HG03442 (cell line): ENCODE measurements around the gene MYOCD.

Experiments
- ATAC-seq: cut with Tn5 transposase; IDR thresholded peaks from one replicate; pipeline ENCODE4 v1.9.1; 2021; ENCODE audit warnings: mild to moderate bottlenecking, moderate library complexity; ENCODE audit not compliant: unreplicated experiment

MYOCD gene

DNA sequence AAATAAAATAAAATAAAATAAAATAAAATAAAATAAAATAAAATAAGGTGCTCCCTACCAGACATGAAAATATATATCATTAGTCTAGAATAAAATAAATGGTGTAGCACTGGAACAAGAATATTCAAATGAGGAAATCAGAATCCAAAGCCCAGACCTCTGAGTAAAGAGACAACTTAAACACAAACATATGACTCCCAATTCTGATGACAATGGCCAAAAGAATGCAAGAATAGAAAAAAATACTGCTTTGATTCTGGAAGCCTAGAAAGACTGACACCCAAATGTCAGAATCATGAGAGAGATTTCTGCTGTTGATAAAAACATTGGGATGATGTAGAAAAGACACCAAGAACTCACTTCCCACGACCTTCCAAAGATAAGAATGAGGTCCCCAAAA lies 27.9 kb downstream of the MYOCD start:
- ATAC-seq: no peak

DNA sequence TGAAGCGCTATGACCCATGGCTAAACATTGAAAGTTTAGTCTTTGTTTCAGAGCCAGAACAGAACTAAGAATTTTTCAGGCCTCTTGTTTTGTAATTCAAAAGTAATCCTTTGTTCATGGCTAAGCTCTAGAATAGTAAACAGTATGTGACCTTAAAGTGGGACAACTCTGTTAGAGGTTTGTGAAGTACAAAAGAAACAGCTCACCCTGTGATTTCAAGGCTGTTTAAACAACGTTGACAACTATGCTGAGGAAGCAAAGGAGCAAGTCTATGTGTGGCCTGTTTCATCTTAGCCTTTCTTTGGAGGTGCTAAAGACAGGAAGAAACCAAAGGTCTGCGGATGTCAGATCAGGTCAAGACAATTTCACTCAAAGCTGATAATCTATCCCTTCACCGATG lies 40.4 kb downstream of the MYOCD start:
- ATAC-seq: no peak

DNA sequence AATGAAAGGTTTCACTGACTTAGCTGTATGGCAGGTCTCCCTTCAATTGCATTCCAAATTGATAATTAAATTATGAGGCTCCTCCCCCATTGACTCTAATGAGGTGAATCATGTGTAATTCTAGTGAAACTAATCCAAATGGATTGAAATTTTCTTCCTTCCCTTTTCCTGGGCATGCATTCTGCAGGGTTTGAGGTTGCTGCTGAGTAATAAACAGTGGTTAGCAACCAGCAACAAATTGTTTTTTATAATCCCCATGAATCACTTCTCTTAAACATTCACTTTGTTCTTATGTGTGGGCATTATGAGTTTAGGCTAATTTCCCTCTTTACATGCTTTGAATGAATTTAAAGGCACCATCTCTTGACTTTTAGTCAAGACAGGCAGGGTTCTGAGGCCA lies 43.4 kb downstream of the MYOCD start:
- ATAC-seq: no peak

DNA sequence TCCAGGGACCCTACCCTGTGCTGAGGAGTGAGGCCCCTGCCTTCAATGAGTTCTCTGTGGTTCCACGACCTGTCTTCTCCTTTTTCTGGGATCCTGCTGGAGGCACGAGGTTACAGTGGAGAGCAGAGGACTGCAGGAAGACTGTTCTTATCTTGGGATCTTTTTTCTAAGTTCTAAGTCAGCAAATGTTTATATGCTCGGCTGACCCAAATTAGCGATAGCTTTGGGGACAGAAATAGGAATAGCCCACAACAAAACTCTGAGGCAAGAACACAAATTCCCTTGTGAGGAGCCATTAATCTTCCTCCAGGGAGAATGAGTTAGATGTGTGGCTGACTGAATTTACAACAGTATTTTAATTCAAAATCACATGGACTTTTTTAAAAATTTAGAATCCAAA lies 46.7 kb downstream of the MYOCD start:
- ATAC-seq: no peak

DNA sequence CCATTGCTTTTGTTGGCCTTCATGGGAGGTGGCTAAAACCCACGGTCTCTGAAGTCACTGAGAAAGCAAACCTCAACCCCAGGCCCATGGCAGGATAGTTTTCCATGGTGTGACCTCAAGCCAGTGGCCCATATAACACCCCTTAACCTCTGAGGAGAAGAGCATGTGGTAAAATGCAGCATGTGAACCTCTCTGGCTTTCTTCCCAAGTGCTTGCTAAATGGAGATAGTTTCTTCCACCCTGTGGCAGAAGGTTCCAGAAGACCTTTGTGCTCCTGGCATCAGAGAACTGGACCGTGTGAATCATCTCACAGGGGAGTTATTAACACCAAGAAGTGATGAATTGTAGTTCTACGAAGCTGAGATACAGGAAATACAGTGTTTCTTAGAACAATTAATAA lies 47.3 kb downstream of the MYOCD start:
- ATAC-seq: no peak

DNA sequence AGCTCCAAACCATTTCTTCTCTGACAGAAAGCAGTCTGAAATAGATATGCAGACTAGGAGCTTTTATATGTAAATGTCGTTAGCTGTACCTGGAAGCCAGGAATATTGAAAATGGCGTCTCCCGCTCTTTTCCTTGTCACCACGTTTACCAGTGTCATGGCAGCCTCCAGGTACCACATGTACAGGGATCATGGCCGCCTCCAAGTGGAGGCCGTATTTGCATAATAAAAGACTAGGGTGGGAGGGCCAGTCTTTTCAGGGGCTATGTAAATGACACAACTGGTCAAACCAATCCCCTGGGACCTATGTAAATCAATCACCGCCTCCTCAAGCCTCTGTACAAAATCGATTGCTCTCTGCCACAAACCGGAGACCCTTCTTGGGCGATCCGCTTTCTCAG lies 54.3 kb downstream of the MYOCD start:
- ATAC-seq: no peak

DNA sequence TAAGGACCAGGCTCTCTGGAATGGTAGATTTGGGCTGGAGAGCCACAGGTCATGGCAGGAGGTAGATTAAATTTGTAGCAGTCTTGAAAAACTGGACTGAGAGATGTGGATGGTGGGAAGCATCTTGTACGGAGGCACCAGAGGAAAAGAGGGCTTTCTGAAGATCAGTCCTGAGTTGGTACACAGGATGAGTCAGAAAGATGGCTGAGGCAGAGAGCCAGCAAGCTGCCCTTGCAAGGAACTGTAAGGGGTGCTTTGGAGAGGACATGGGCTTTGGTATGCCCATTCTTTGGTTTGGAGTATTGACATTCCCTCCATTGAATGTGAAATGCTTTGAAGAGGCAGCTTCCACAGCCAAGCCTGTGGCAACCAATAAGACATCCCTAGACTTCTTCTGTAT lies 55.9 kb downstream of the MYOCD start:
- ATAC-seq: no peak

DNA sequence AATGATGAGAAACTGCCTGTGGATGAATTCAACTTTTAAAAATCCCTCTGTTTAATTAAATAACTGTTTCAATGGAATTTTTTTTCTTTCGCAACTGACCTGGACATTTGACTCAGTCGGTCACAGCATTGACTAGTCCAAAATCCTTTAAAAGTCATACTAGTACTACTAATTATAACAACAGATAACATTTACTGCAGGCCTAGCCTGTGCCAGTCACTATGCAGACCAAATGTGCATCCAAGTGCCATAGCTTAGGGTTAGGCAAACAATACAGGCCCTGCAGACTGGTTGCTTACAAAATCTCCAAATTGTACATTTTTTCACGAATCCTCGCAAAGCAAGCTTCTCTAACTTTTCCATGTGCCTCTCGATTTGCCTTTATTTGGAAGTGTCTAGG lies 56.6 kb downstream of the MYOCD start:
- no peak for ATAC-seq

DNA sequence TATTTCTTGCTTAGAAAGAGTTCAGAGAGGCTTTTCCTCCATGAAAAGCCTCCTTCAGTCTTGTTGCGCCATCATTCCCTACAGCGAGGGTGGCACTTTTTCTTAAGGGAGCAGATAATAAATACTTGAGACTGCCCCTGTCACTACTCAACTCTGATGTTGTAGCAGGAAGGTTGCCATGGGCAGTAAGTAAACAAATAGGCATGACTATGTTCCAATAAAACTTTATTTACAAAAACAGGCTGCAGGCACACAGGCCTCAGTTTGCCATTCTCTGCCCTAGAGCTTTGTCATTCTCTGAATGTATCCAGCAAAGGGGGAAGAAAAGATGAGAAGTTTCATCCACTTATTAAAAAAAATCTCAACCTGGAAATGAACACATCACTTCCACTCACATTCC lies 60.4 kb downstream of the MYOCD start:
- no peak for ATAC-seq

DNA sequence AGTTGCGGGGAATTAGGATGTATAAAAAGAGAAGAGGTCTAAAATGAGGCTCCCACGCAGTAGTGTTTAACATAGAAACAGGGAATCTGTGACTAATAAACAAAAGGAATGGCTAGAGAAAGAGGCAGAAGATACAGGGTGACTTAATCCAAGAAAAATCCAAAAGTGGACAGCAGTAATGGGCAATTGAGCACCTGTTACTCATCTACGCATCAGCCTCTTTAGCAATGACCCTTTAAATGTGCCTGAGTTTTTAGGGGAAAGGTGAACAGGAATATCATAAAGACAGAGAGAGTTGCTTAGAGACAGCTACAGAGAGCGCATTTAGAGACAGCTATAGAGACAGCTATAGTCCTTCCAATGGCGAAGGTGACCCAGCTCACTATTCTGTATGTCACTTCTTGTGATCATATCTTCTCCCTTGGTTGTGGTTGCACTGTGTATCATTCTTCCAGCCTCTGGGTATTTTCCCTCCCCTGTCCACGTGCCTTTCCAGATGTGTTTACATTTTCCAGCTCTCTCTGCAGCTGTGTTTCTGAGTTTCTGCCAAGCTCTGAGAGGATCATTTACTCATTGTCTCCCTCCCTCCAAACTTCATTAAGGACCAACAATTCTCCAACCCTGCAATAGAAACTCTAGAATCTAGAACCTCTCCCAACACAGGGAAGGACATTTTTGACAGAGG lies 61.5 kb downstream of the MYOCD start:
- no peak for ATAC-seq

DNA sequence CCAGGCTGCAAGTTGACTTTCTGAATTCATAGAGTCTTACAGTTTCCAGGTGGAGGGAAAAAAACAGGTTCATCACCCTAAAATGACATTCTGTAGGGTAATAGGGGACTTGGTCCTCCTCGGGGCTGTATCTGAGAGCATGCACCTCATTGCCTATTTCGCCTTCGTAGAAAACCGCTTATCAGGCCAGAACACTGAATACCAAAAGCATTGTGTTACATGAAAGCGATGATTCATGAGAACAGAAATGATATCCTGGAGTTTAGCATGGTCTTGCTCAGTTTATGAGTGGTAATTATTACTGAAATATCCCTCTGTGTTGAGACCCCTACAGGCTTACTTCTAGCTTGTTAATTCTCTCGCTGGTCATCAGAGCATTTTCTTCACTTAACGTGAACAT lies 62.2 kb downstream of the MYOCD start:
- no peak for ATAC-seq

DNA sequence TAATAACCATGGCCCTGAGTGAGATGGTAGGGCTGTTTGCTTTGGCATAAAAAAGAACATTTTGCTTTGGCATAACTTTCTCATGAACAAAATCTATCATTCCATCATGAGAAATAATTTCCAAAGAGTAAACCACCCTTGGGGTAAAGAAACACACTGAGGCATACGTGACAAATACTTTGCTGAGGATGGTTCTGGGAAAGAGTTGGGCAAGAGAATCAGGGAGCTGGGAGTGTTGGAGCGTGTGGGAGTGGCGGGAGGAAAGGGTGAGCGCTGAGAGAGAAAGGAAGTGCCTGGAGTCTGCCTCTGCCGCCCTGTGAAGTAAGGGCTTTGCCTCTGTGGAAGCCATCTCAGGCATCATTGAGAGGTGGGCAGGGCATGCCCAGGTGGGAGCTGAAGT lies 63.4 kb downstream of the MYOCD start:
- ATAC-seq: no peak

DNA sequence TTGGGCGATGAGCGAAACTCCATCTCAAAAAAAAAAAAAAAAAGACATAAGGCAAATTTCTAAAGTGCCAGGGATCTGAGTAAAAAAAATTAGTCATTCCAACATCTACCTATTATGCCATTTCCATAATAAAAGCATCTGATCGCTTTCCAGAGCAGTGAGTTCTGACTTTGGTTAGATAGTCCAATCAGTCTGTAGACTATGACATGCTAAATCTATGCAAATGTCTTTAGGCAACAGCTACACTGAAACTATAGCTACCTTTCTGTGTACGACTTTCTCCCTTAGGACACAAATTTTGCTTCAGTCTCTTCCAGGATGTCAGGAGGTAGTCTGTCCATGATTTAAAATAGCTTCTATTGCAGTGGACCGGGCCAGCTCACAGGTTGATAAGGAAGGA lies 64.7 kb downstream of the MYOCD start:
- ATAC-seq: no peak

DNA sequence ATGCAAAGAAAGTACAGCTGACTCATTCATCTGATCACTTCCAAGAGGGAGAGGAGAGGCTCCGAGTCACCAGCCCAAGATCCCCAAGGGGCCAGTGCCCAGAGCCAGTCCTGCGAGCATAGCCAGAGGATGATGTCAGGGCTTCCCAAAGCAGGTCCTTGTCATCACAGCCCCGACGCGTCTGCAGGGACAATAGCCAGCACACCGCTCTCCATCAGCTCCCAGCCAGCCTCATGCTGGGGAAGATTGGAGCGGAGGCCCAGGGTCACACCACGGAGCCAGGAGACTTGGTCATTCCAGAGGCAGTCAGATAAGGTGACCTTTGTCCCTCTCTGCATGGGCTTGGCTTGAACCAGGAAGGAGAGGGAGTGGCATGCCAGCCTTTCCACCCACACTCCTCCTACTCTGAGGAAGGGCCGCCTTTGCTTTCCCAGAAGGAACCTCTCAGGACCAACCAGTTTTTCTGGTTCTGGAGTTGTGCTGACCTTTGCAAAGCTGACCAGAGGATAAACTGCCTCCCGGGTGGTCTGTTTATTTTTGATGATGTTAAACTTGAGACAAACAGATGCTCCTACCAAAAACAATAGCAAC lies 65.3 kb downstream of the MYOCD start:
- no peak for ATAC-seq

DNA sequence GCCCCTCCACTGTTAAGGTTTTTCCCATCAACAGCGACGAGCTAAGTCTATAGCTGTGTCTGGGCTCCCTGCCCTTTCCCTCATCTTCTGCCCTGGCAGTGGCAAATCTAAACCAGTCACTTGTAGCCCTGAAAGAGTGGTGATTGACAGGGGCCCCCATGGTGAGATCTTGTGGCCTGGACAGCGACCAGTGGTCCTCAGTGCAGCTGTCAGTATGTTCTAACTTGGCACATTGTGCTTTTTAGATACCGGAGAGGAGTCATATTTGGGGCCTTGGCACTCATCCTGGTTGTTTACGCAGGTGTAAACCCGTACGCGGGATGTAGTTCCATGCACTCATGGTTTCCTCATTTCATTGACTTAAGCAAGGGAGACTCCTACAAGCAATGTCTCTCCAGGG lies 66.1 kb downstream of the MYOCD start:
- no peak for ATAC-seq

DNA sequence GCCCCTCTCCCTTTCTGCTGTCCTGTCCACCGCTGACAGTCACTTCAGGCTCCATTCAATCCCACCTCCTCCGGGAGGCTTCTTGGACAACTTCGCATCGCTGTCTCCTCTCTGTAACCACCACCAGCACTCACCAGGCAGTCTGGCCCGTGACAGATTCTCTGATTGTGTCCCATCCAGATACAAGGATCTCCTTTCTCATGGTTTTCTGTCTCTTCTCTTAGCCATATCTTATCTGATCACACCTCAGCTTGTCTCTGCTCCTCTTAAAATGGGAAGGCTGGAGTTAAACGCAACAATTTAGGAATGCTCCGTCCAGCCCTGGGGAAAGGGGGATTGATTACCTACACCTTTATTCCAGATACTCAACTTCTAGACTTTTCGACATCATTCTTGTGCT lies 66.7 kb downstream of the MYOCD start:
- no peak for ATAC-seq

DNA sequence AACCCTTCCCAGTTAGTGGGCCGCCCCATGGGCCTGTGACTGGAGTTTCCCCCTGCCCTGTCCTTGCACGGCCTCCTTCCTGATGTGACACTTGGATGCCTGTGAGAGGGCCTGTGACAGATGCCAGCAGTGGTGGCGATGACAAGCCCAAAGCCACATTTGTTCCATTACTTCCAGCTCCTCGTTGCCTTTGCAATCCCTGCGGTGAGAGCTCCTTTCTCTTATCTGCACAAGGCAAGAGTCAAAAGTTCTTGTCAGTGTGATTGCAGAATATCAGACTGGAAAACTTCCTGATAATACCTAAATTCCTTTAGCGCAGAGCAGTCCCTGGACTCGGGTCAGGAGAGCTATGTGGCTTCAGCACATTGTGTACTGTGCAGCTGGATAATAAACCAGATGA lies 69.2 kb downstream of the MYOCD start:
- ATAC-seq: no peak

DNA sequence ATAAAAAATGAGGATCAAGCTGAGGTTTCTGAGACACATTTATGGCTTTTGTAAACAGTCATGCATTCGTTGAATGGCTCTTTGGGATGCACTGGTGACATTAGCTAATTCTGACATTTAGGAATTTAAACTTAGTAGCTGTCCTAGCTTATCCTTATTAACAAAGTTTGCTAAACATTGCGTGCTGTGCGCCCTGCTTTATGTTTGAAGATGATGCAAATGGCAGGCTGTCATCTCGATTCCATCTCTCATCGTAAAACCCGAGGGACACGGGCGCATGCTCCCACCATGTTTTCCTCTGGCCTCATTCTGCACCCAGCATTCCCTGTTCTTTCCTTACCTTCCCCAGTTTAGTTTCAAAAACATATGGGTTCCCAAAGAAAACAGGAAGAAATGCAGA lies 69.8 kb downstream of the MYOCD start:
- no peak for ATAC-seq

DNA sequence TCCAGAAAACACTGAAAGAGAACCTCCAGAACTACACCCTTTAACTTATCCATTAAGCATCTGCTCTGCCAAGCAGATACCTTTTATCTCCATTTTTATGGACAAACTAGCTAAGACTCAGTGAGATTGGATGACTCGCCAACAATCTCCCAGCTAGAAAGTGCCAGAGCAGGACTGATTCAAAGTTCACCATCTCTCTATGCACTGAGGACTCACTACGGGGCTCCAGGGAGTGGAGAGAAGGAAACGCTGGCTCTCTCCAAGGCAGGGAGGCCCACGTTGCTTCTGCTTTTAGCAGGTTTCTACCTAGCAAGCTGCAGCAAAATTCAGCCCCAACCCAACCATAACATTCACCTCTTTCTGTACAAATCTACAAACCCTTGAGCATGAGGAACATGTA lies 70.8 kb downstream of the MYOCD start:
- ATAC-seq: no peak

DNA sequence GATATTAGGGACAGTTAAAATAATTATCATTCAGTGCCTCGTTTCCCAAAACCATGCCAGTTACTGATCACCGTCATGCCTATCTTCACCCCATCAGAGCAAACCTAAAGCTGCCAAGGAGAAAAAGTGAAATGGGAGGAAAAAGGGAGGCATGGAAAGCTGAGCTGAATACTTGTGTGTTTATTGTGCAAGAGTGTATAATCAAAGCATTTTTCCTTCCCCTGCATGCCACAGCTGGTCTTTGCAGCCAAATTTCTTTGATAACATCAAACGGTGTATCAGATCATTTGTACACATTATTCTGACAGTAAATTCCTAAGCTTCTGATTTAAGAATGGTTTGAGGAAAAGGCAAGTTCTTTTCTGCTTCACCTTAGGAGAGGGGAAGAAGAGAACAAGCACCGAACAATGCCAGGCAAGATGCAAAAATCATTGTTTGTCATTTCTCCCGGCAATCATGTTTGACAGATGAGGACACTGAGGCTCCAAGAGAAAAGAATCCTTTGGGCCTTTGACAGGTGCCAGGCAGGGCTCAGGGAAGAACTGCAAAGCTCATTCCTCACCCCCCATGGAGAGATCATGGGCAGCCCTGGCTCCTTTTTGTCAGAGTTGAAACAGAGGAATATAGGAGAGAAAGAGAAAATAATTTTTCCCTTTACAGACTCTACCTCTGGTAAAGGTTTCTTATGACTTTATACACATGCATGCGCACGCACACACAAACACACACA lies 72.2 kb downstream of the MYOCD start:
- no peak for ATAC-seq

DNA sequence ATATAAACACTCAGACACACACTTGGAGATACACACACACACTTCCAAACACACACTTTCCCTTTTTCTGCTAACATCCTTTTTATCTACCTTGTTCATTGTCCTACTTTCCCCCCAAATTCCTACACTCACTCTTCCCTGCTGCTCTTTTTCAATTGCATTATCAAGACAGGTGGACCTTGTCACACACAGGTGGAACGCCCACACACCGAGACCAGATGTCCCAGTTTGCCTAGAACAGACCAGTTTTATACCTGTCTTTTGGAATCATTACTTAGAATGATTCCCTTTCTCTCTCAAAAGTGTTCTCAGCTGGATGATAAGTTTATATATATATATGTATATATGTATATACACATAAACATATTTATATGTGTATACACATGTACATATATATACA lies 72.9 kb downstream of the MYOCD start:
- ATAC-seq: no peak

DNA sequence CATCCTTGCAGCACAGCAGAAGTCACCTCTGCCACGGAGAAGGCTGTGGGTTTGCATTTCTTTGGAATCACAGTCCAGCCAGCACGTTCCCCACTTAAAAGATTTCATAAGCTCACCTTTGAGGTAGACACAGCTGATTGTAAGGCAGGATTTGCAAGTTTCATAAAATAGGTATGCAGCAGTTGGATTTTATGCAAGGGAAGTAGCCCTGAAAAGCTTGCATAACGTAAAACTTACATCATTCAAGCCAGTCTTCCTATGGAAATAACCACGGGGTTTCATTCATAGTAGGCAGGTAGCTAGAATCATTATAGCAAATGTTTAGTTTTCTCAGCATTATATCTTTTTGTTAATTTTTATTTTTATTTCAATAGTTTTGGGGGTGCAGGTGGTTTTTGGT lies 73.8 kb downstream of the MYOCD start:
- no peak for ATAC-seq

DNA sequence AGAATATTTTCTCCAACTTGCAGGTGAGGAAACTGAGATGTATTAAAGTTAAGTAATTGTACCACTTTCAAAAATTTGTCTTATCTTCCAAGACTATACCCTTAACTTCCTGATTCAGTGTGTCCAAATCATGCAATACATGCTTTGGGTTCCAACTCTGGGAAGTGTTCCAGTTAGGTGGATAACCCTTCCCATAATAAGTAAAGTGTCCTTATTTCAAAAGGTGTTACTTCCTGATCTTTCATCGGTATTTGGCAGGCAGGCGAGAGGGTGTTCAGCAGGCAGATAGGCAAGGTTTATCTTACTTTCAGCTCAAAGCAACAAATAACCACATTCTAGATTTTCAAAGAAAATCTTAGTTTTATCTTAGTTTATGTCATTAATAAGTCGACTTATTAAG lies 77.4 kb downstream of the MYOCD start:
- no peak for ATAC-seq
